DMS79 treated with DMSO at 0.1 percent for 48 hours (cell line): ENCODE measurements around the gene SLCO4A1.

Experiments
- DNase-seq: peaks from one replicate; lab custom pipeline; 2025; lab: John Stamatoyannopoulos, UW

Gene SLCO4A1

DNA sequence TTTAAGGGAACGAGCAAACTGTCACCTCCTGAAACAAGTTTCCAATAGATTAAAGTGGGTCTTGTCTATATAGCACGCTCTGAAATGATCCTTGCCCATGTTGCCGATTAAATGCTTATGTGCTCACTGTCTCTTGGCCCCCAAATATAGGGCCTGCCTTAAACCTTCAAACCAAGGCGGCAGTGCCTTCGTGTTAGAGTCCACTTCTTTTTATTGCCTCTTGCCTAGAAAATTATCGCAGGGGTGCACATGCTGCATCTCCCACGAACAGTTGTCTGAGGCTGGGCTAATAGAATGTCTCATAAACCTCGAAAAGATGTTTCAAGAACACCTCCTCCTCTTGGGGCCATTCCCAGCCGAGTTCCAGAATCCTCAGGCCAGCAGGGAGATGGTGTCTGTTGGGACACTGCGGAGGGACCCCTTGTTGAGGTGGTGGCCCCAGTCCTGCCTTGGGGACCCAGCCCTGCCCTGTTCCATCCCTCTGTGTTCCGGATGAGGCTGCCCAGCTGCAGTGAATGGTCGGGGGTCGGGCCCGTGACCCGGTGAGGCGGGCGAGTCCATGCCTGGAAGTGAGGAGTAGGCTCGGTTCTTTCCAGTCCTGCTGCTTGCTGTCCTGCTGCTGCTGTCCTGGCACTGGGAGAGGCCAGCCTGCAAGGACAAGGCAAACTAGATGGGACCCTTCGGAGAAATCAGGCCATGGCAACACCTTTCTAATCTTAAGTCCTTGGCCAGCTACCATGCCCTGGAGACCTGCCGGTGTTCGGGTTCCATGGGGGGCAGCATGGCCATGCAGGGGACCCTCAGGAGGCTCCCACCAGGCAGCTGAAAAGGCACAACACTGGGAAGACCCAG, 34.7 kb upstream of the SLCO4A1 start:
- DNase-seq, result peak; percentile 39

DNA sequence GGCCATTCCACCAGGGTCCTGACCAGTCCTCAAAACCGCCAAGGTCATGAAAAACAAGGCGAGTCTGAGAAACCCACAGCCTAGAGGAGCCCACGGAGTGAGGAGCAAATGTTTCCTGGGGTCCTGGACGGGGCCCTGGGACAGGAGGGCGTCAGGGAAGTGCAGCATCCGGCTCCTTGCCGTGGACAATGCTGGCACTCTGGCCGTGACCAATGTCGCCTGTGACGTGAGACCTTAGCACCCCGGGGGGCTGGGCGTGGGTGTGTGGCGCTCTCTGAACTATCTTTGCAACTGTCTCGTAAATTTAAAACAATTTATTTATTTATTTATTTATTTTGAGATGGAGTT, 34.1 kb upstream of the SLCO4A1 start:
- no peak for DNase-seq

DNA sequence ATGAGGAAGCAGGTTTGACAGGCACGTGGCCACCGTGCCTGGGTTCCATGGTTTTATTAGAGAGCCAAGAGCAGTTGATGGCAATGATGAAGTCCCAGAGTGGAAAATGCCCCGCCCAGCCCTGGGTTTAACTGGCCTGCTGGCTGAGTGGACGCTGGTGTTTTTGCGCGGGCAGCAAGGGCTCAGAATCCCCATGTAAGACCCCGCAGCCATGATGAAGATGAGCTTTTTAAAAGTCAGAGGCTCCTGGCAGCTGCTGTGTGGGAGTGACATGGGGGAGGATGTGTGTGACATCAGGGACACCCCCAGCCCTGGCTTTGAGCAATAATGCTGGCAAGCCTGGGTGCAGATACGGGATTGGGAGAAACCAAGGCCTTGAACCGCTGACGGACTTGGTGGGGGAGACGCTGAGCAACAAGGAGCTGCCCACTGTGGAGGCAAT, 33.0 kb upstream of the SLCO4A1 start:
- no peak for DNase-seq

DNA sequence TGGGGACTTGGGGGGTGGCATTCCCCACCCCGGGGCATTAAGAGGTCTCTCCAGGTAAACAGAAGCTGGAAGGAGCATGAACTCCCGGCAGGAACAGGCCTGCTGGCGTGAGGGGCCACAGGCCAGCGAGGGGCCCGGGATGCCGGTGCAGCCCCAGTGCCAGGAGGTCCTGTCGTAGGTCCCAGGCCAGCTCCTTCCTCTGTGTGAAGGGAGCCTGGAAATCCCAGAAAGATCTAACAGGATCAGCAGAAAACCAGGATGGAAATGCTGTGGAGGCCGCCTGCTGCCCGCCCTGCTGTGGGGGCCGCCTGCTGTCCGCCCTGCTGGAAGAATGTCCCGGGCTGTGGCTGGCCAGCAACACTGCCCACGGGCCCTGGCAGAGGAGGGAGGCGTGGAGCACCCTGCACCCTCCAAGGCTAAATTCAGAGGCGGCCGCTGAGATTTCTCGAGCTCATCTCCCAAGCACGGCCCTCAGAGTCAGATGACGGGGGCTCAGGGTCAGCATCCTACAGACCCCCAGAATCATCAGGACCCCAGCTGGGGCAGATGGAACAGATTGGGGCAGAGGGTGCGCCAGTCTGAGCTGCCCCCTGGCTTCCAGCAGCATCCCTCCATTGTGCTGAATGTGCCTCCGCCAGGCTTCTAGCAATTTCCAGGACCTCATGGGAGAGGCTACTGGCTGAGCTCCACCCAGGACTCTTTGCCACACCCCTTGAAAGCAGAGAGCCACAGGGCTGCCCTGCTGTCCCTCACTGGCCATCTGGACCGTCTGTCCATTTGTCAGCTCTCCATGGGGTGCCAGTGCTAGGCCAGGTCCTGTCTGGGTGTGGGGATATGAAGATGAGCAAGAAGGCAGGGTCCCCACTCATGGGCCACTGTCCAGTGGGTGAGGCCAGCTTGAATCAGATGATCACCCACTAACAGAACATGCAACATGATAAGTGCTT, 32.2 kb upstream of the SLCO4A1 start:
- no peak for DNase-seq

DNA sequence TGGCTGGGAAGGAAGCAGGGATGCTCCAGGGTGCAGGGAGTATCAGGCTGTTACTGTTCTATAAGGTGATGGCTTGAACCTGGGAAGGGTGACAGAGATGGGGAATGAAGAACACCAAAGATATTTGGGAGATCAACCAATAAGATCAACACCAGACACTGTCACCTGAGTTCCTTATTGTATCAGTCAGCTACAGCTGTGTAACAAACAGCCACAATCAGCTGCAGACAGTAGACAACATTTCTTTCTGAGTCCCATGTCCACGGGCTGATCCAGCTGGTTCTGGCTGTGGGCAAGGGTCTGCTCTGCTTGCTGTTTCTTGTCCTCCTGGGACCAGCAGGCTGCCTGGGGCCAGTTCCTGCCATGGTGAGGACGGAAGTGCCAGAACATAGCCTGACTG, 31.3 kb upstream of the SLCO4A1 start:
- no peak for DNase-seq

DNA sequence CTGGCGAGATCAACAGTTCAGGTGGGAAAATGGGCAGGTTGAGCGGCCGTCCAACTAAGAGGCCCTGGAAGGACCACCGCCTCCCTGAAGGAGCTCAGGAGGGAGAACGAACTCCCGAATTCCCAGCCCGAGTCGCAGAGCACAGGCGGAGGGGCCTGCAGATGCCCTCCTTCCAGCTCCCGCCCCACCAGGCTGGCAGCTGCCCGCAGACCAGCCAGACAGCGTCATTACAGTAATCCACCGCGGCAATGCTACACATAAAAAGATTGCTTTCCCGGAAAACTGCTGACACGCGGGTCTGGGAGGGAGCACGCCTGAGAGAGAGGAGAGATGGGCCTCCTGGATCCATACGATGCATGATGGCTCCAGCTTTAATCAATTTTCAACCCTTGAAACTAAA, 30.5 kb upstream of the SLCO4A1 start:
- no peak for DNase-seq

DNA sequence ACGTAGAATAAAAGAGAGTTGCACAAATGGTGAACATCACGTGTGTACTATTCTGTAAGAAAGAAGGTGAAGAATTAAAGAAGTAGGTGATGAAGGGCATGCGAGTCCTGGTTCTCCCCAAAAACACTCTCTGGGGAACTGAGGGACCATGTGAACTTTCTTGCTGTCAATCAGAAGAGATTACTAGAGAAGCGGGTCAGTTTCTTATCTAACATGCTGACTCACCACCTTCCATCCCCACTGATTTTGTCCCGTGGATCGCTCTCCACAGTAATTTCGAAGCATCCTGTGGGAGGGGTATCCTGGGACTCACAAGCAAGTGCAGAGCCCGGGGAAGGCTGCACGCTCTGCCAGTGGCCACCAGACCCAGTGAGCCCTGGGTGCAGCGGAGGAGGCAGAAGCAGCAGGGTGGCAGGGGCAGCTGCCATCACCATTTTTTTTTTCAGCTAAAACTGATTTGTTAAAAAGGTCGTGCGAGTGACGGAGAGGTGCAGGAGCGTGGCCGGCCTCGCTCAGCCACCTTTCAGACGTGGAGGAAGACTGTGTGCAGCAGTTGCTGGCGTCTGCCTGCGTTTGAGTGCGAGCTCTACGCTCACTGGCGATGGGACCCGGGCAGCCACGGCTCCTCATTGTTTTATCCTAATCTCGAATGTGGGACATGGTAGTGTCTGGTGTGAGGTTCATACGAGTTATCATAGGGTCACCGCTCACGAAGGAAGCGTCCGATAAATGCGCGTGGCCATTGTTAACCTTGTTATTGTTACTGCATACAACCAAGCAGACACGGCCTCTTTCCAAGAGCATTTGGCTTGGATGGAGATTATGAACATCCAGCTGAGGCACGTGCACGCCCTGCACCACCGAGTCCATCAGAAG, 28.0 kb upstream of the SLCO4A1 start:
- no peak for DNase-seq

DNA sequence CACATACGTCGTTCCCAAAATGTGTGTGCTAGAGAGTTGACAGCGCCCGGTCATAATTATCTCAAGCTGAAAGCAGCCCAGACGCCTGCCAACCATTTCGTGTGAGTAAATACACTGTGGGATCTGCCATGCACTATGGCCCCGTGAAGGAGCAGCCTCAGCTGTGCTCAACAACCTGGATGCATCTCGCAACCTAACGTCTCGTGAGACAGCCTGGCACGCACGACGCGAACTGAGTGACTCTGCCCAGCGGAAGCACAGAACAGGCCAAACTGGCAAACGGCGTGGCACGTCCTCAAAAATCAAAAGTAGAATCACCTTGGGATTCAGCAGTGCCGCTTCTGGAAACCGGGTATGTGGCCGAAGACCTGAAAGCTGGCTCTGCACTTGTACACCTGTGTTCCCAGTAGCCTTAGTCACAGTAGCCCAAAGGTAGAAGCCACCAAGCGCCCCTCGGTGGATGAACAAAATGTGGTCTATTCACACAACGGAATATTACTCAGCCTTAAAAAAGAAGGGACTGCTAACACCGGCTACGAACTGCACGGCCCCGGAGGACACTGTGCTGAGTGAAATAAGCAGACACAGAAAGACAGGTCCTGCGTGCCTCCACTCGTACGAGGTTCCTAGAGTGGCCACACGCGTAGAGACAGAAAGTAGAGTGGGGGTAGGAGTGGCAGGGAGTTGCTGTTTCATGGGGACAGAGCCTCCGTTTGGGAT, 27.2 kb upstream of the SLCO4A1 start:
- no peak for DNase-seq

DNA sequence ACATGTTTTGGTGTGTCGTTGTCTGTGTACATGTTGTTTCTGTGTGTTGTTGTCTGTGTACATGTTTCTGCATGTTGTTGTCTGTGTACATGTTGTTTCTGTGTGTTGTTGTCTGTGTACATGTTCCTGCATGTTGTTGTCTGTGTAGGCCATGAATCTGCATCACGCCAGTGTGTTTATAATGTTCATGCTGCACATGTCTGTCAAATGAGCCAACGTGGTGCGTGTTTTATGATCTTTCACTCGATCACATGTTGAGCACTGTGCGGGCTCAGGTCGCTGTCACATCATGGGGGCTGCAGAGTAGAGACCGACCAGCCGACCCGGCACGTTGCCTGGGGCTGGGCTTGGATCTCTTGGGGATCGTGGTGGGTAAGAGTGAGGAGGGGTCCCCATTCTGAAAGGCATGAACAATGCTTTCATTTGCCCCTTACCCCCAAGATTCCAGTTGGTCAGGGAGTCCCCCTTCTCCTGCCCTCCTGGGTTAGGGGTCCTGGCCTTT, 26.5 kb upstream of the SLCO4A1 start:
- no peak for DNase-seq

DNA sequence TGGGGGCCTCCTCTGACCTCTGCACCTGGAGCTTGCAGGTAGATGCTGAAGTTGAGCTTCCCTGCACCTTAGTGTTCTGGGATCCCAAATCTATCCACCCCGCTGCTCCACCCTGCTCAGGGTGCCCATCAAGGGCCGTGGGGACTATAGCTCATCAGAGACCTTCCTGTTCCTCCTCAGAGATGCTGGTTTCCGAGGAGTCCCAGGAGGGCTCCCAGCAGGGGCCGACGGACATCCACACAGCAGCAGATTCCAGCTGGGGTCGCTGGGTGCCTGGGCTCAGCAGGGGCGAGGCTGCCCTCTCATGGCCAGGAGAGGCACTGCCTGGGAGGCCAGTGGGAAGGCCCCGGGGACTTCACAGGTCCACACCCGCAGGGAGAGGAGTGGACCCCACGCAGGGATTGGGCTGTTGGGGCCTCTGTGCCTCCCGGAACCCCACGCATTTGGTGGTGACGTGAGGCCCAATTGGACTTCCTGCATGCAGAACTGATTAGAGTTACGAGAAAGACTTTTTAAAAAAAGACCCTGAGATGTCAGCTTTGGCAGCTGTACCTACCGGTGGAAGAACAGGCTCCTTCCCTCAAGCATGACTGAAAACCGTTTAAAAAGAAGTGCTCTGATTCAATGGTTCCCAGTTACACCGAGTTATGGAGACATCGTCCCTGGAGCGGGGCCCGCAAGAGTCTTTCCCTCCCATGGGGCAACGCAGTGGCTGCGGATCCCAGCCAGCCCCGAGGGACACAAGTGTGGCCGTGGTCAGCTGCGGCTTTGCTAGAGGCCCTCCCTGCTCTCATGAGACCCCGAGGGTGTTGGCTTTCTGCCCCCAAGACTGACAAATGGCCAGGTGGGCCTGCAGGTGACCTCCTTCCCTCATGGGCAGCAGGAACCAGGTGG, 25.3 kb upstream of the SLCO4A1 start:
- DNase-seq, result peak; percentile 74

DNA sequence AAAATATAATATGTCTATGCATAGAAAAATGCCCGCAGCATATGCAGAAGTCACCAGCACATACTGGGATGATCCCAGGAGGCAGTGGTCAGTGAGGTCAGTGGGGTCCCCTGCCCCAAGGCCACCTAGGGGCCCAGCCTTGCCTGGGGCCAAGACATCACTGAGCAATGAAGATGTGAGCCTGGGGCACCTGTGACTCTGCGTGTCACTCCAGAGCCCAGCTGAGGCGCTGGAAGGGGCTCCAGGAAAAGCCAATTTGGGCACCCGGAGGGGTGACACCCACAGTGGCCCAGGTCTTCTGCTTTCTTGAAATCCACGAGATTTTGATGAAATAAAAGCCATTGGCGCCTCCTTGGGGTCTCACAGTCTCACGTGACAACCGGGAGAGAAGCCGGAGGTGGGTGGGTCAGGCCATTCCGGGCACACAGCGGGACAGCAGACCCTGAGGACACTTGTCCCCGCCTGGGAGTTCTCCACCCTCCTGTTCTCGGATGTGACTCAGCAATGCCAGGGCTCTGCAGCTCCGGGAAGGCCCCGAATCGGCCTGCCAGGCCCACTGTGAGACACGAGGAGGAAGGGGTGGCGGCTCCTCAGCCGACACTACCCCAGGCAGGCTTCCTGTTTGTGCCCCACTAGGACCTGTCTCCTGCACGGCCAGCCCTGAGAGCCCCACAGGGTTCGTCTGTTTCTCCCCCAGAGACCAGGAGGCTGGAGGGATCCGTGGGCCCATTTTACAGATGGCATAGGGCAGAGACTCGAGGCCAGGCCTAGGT, 24.4 kb upstream of the SLCO4A1 start:
- no peak for DNase-seq

DNA sequence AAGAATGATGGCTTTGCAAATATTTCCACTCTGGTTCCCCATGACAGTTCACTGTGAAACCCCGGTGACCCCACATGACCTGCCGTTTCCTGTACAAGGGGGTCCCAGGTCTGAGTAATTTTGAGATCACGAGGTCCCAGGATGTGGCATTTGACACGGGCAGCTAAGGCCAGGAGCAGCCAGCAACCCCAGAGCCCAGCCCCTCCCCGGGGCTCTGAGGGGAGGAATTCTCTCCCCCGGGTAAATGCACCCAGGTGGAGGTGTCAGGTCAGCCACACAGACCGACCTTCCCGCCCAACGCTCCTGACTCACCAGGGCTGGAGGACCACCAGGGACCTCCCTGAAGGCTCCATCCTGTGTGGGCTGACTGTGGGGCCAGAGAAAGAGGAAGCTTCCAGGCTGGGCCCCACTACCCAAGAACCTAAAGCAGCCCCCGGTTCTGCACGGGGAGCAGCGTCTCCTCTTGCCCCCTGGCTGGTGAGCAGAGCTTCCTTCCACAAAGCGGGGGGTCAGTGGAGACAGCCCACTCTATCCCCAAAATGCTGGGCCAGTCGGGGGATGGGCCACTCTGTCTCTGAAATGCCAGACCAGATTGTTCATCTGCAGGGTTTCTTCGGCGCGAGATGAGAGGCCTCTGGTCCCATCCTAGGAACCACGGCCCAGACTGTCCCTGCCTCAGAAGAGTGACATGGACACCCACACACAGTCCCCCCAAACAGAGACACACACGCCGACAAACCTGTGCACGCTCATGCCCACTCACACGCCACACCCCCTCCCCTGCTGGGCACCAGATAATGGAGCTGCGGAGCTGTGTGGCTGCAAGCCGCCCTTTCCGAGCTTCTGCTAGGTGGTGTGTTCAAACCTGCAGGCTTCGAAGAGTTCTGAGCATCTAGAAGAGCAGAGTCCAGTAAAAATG, 23.4 kb upstream of the SLCO4A1 start:
- no peak for DNase-seq

DNA sequence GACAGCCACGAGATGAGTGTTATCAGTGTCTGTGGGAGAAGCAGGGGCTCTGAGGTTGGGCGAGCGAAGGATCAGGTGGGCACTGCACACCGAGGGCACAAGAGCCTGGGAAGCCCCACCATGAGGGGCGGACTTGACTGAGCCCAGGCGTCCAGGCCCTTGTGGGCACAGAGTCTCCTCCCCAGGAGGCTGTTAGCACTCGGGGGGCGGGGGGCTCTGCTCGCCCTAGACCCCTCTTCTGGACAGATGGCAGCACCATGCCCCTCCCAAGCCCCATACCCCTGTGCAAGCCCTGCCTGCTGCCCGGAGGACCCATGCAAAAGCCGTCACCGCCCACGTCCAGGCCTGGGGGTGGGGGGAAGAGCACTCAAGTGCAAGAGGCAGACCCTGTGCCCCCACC, 21.7 kb upstream of the SLCO4A1 start:
- DNase-seq, result no peak

DNA sequence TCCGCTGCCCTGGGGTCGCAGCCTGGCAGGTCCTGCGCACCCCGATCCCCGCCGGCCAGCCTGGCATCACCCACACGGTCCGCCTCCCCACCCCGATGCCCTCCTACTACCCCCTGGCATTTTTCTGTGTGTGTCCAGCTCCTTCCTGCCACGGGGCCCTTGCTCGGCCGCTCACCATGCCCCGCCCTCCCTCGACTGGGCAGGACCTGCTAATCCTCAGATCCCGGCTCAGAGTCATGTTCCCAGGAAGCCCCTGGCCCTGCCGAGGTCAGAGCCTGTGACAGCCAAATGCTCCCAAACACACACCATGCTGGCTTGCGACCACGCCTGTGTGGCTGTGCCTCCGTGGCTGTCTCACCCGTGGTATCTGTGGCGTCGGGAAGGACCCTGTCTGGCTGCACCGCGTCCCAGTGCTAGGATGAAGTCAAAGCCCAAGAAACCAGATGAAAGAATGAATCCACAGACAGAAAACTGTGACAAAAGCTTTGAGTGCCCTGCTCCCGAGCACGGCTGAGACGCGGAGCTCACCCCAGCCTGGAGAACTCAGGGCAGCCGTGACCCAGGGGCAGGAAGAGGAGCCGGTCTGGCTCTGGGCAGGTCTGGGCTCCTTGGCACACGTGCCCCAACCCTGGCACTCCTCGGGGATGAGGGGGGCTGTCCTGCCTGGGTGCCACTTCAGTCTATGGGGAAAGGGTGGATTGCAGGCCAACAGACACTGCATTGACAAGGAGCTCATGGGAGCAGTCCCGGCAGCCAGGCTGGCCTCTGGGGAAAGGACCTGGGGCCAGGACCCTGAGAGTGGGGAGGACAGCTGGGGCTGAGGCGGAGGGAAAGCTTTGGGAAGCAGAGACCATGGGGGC, 20.8 kb upstream of the SLCO4A1 start:
- DNase-seq, result no peak

DNA sequence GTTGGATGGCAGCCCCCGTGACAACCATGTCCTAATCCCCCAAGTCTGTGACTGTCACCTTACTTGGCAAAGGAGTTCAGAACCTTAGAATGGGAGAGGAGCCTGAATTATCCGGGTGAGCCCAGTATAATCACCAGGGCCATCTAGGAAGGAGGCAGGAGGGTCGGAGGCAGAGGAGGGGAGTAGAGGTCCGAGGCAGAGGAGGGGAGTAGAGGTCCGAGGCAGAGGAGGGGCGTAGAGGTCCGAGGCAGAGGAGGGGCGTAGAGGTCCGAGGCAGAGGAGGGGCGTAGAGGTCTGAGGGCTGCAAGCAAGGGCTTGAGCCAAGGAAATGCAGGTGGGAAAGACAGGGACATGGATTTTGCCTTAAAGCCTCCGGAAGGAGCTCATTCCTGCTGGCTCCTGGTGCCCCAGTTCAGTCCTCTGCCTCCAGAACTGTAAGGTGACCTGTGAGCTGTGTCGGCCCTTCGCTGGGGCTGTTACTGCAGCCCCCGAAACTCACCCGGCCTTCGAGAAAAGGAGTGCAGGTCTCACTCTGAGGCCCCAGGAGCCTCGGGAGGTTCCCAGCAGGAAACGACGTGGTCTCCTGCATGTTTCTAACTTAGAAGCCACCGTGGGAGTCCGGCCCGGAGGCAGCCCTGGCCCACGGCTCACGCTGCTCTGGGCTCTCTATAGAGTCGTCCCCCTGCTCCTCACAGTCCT, 20.0 kb upstream of the SLCO4A1 start:
- DNase-seq, result no peak

DNA sequence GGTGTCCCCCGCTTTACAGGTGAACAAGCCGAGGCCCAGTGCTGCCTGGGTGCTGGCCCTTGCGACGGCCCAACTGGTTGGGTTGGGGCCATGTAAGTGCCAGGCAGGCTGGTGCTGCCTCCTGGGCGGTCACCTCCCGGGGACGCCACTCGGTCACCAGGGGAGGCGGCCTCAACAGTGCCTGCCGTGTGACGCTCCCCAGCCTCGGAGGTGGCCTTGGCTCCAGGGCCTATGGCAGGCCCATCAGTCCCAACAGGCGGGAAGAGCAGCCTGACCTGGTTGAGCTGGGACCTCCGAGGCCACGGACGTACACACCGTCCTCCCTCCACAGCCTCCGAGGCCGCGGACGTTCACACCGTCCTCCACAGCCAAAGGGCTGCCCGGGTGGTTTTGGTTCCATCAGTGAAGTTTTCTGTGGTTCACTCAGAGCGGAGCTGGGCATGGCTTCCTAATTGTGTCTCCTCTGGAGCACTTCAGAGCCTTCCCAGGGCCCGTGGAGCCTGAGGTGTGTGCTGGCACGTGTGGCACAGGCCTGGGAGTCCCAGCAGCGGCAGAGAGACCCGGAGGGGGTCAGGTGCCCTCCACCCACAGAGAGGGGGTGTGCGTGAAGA, 19.3 kb upstream of the SLCO4A1 start:
- DNase-seq, result no peak
